Dedifferentiated amniotic fluid mesenchymal stem cell (primary cell): ENCODE results near the gene IGFBP5.

ENCODE experiments used
- DNase-seq: peaks from one replicate; pipeline ENCODE4 v3.0.0-alpha.2; 2016; ENCODE audit errors: extremely low spot score

The IGFBP5 gene

GRCh38 chr2:216695401-216695821 lies at the start of gene IGFBP5:
TSS of gene IGFBP5 (minus strand) at chr2:216695549. CDS start at chr2:216694775, 774 bp downstream.
- DNase-seq = peak; percentile 93

GRCh38 chr2:216743781-216744180 lies 48.4 kb upstream of the IGFBP5 start:
- no peak for DNase-seq

GRCh38 chr2:216742411-216742810 lies 47.1 kb upstream of the IGFBP5 start:
- no peak for DNase-seq

GRCh38 chr2:216741223-216741593 lies 45.9 kb upstream of the IGFBP5 start:
- no peak for DNase-seq

- DNase-seq = no peak
Measured at GRCh38 chr2:216740557-216741222, 45.3 kb upstream of the IGFBP5 start.

- DNase-seq = no peak
Measured at GRCh38 chr2:216739035-216739434, 43.7 kb upstream of the IGFBP5 start.

GRCh38 chr2:216737676-216738075 lies 42.3 kb upstream of the IGFBP5 start:
- no peak for DNase-seq

- DNase-seq = no peak
Measured at GRCh38 chr2:216736326-216736725, 41.0 kb upstream of the IGFBP5 start.

- DNase-seq = no peak
Measured at GRCh38 chr2:216735668-216736067, 40.3 kb upstream of the IGFBP5 start.

GRCh38 chr2:216735086-216735485 lies 39.7 kb upstream of the IGFBP5 start:
- peak; percentile 82 for DNase-seq

GRCh38 chr2:216733046-216733445 lies 37.7 kb upstream of the IGFBP5 start:
- DNase-seq = no peak

- DNase-seq = no peak
Measured at GRCh38 chr2:216732334-216732733, 37.0 kb upstream of the IGFBP5 start.

- no peak for DNase-seq
Measured at GRCh38 chr2:216731465-216731864, 36.1 kb upstream of the IGFBP5 start.

- no peak for DNase-seq
Measured at GRCh38 chr2:216730871-216731270, 35.5 kb upstream of the IGFBP5 start.

GRCh38 chr2:216727346-216728122 lies 32.2 kb upstream of the IGFBP5 start:
- DNase-seq = no peak

GRCh38 chr2:216724190-216724589 lies 28.8 kb upstream of the IGFBP5 start:
- no peak for DNase-seq

GRCh38 chr2:216721141-216721540 lies 25.8 kb upstream of the IGFBP5 start:
- DNase-seq = no peak

- DNase-seq = no peak
Measured at GRCh38 chr2:216720722-216721121, 25.4 kb upstream of the IGFBP5 start.

- DNase-seq = no peak
Measured at GRCh38 chr2:216717907-216718615, 22.7 kb upstream of the IGFBP5 start.

- no peak for DNase-seq
Measured at GRCh38 chr2:216717491-216717901, 22.1 kb upstream of the IGFBP5 start.

- DNase-seq = no peak
Measured at GRCh38 chr2:216716109-216716508, 20.8 kb upstream of the IGFBP5 start.

- no peak for DNase-seq
Measured at GRCh38 chr2:216715402-216715974, 20.1 kb upstream of the IGFBP5 start.
